GM11168 (cell line): ENCODE results near the gene TTC3.
"Not testable (repeated sequence)": the region's sequence is repeated elsewhere in the genome, so short reads cannot be mapped to it uniquely, and the experiment has no call there.

ENCODE experiments used
- in situ Hi-C: fragments of 300-500 bp; cut with MboI; formaldehyde crosslinking; loops from one replicate; pipeline ENCODE4 v1.12.0; 2022; ENCODE audit warnings: low sequenced_read_pairs; ENCODE audit not compliant: unreplicated experiment

Gene TTC3, protein sequence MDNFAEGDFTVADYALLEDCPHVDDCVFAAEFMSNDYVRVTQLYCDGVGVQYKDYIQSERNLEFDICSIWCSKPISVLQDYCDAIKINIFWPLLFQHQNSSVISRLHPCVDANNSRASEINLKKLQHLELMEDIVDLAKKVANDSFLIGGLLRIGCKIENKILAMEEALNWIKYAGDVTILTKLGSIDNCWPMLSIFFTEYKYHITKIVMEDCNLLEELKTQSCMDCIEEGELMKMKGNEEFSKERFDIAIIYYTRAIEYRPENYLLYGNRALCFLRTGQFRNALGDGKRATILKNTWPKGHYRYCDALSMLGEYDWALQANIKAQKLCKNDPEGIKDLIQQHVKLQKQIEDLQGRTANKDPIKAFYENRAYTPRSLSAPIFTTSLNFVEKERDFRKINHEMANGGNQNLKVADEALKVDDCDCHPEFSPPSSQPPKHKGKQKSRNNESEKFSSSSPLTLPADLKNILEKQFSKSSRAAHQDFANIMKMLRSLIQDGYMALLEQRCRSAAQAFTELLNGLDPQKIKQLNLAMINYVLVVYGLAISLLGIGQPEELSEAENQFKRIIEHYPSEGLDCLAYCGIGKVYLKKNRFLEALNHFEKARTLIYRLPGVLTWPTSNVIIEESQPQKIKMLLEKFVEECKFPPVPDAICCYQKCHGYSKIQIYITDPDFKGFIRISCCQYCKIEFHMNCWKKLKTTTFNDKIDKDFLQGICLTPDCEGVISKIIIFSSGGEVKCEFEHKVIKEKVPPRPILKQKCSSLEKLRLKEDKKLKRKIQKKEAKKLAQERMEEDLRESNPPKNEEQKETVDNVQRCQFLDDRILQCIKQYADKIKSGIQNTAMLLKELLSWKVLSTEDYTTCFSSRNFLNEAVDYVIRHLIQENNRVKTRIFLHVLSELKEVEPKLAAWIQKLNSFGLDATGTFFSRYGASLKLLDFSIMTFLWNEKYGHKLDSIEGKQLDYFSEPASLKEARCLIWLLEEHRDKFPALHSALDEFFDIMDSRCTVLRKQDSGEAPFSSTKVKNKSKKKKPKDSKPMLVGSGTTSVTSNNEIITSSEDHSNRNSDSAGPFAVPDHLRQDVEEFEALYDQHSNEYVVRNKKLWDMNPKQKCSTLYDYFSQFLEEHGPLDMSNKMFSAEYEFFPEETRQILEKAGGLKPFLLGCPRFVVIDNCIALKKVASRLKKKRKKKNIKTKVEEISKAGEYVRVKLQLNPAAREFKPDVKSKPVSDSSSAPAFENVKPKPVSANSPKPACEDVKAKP (N-terminal part only)

DNA sequence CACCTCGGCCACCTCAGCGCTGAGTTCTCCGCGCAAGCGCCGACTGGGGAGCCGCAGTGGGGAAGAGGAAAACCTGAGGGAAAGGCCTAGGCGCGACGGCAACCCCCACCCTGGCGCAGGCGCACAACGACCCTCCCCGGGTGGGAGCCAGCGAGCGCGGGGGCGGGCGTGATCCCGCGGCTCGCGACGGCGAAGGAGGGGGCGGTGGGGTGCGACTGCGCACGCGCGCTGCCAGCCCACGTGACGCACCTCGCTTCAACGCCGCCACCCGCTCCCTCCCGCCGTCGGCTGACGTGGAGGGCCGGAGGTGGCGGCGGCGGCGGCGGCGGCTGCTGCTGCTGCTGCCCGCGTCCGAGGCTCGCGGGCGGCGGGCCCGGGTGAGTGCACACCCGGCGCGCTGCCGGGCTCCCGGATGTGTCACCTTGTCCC is at the start of gene TTC3, which contains the start of gene PIGP:
Gene TTC3 (plus strand): TSS at position 267 of the 429 bp plus-strand sequence. CDS start 14,004 bp downstream, outside the sequence.
Gene PIGP (minus strand): TSS at position 84 of the 429 bp plus-strand sequence. CDS start 556 bp downstream, outside the sequence.
- in situ Hi-C loops: no loop called here

- in situ Hi-C loops: no loop called here
Measured at GRCh38 chr21:37026499-37026898, 46.6 kb upstream of the TTC3 start.

GRCh38 chr21:37028570-37028969 is 44.5 kb upstream of the TTC3 start:
- in situ Hi-C loops: no loop called here

GRCh38 chr21:37030864-37031263 is 42.2 kb upstream of the TTC3 start:
- in situ Hi-C loops: no loop called here

DNA sequence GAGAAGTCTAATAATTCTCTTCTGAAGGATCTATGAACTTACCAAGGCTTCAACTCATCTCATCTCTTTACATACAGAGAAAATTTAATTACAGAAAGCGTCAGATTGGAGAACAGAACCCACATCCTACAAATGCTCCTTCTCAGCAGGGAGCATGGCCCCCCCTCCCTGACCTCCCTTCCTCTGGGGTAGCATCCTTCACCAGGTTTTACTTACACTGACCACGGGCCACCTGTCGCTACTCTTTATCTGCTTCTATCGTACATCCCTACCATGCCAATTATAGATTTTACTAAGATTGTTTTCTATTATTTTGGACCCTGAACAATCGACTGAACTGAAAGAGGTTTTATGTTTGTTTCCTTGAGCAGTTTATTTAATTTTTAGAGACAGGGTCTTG is 40.8 kb upstream of the TTC3 start:
- in situ Hi-C loops: no loop called here

DNA sequence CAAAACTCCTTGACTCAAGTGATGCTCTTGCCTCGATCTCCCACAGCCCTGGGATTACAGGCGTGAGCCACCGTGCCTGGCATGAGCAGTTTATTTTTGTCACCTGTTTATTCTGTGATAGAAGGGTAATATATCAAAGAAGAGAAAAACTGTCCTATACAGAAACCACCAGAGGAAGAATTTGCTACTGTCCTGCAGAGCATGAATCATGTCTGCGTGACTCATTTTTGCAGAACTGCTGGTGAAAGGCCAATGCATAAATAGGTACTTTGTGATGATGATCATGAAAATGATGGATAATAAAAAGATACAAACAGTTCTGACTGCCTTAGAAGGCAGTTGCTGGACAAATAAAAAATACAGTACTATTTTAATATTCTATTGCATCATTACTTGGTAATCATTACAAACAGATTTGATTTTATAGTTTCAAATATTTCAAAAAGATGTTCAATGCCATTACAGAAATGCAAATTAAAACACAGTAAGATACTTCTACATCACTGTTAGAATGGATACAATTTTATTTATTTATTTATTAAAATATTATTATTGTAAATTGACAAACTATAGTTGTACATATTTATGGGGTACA is 40.1 kb upstream of the TTC3 start:
- in situ Hi-C loops: no loop called here

- in situ Hi-C loops: not testable (repeated sequence)
Measured at GRCh38 chr21:37034394-37034793, 38.7 kb upstream of the TTC3 start.

GRCh38 chr21:37036177-37036576 is 36.9 kb upstream of the TTC3 start:
- in situ Hi-C loops: no loop called here

DNA sequence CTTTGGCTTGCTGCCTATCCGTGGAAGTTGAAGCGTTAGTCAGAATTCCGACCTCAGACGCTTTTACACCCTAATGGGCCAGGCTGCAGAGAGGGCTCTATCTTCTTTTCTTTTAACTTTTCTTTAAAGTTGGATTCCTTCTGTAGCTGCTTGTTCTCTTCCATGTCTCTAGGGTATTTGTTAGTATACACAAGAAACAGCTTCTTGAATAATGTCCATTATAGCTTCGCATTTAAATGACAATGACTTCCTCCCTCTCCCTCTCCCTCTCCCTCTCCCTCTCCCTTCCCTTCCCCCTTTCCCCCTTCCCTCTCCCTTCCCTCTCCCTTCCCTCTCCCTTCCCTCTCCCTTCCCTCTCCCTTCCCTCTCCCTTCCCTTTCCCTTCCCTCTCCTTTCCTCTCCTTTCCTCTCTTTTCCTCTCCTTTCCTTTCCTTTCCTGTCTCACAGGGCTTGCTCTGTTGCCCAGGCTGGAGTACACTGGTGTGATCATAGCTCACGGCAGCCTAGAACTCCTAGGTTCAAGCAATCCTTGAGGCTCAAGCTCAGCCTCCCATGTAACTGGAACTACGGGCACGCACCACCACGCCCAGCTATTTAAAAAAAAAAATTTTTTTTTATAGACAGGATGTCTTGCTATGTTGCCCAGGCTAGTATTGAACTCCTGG is 33.5 kb upstream of the TTC3 start:
- in situ Hi-C loops: no loop called here

GRCh38 chr21:37040212-37040611 is 32.8 kb upstream of the TTC3 start:
- in situ Hi-C loops: no loop called here

- in situ Hi-C loops: no loop called here
Measured at GRCh38 chr21:37041706-37042271, 31.3 kb upstream of the TTC3 start.

GRCh38 chr21:37043818-37044217 is 29.2 kb upstream of the TTC3 start:
- in situ Hi-C loops: no loop called here

DNA sequence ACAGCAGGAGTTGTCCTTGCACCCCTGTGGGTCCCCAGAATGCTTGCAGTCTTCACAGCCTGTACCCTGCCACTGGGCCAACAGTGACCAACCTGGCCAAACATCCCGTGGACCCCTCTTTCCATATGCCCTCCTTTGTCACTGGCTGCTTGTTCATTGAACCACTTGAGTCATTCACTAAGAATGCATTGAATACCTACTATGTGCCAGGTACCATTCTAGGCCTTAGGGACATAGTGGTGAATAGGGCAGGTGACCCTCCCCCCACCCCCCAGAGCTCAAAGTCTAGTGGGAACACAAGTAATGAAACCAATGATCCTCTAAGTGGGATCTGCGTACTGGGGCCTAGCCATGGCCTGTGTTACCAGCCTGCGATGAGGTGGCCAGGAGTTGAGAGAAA is 28.4 kb upstream of the TTC3 start:
- in situ Hi-C loops: no loop called here

DNA sequence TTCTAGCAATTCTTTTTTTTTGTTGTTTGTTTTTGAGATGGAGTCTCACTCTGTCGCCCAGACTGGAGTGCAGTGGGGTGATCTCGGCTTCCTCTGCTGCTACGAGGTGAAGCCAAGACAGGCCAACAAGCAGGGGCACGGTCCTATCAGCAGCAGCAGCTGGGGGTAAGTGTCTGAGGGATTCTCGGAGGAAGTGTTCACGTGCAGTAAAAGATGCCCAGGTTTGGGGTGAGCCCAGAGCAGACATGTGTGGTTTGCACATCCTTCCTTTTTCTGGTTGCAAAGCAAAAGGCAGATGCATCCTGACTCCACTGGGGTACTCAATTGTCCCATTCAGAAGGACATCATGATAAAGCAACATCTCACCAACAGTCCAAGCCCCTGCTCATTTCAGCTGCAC is 27.9 kb upstream of the TTC3 start:
- in situ Hi-C loops: no loop called here

GRCh38 chr21:37045556-37045955 is 27.5 kb upstream of the TTC3 start:
- in situ Hi-C loops: no loop called here

DNA sequence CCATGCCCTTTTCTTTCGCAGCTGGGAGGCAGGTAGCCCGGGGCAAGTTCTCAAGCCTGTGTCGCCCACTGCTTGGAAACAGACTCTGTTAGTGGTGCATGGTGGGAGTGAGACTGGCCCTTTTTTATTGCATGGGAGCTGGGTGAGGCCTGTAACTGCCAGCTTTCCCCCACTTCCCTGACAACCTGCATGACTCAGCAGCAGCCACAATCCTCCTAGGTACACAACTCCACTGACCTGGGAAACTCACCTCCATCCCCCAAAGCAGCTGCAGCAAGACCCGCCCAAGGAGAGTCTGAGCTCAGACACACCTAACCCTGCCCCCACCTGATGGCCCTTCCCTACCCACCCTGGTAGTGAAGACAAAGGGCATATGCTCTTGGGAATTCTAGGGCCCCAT is 26.0 kb upstream of the TTC3 start:
- in situ Hi-C loops: no loop called here

- in situ Hi-C loops: not testable (repeated sequence)
Measured at GRCh38 chr21:37049741-37050140, 23.3 kb upstream of the TTC3 start.

- in situ Hi-C loops: no loop called here
Measured at GRCh38 chr21:37055271-37055855, 17.7 kb upstream of the TTC3 start.

GRCh38 chr21:37057614-37058013 is 15.4 kb upstream of the TTC3 start:
- in situ Hi-C loops: no loop called here
